Sigmoid colon (tissue), 7 donors: Measurements from ENCODE around the gene SERPINB12. TPM values are rescaled to one million over a fixed set of nuclear protein-coding genes. Genes with fewer than 3 reads are reported as not detected.

Experiments
- DNase-seq: peaks from one replicate; pipeline ENCODE4 v3.0.0-alpha.2; 2019
- H3K27ac ChIP-seq, 4 donors: fragments of 200-600 bp; sonication (generic); one replicate each; pipeline ENCODE4 v1.5.1; 2016 to 2019; ENCODE audit warnings: mild to moderate bottlenecking in 1 of 4
- H3K27me3 ChIP-seq, 3 donors: fragments of 200-600 bp; sonication (generic); one replicate each; pipeline ENCODE4 v1.5.1; 2019; ENCODE audit warnings: mild to moderate bottlenecking in 1 of 3
- H3K36me3 ChIP-seq, 4 donors: fragments of 200-600 bp; sonication (generic); one replicate each; pipeline ENCODE4 v1.5.1; 2016 to 2019
- H3K4me1 ChIP-seq, 4 donors: fragments of 200-600 bp; sonication (generic); one replicate each; pipeline ENCODE4 v1.5.1; 2017 to 2019
- H3K4me3 ChIP-seq, 4 donors: fragments of 200-600 bp; sonication (generic); one replicate each; pipeline ENCODE4 v1.5.1; 2017 to 2019; ENCODE audit warnings: mild to moderate bottlenecking in 2 of 4, moderate library complexity in 1 of 4
- H3K9me3 ChIP-seq, 4 donors: fragments of 200-600 bp in 3 of 4; sonication (generic) in 3 of 4; one replicate each; pipeline versions ENCODE4 v1.5.1 to v1.6.1; 2013 to 2019
- EP300 ChIP-seq, 4 donors: sonication (generic); formaldehyde crosslinking; IDR thresholded peaks; one replicate each; pipeline ENCODE4 v1.6.1; 2017; ENCODE audit warnings: antibody characterized with exemption in 4 of 4
- POLR2A ChIP-seq, 2 donors: fragments of 450-650 bp; IDR thresholded peaks; one replicate each; pipeline ENCODE4 v1.6.1; 2016; ENCODE audit warnings: antibody characterized with exemption in 2 of 2, mild to moderate bottlenecking in 2 of 2, moderate library complexity in 2 of 2
- POLR2AphosphoS5 ChIP-seq, 4 donors: sonication (generic); formaldehyde crosslinking; IDR thresholded peaks; one replicate each; pipeline ENCODE4 v1.6.1; 2017; ENCODE audit warnings: antibody characterized with exemption in 4 of 4
- WGBS, 2 donors: extraction: QIAGEN DNeasy Blood & Tissue Kit; methylation state at CpG; one replicate each; pipeline ENCODE4 v1.1.7; 2013; 5-methylcytosine and 5-hydroxymethylcytosine counted together
- intact Hi-C: fragments of 100-400 bp; cut with DNase I; formaldehyde crosslinking; loops from one replicate; pipeline ENCODE4 v1.15.1; 2023
- polyA plus RNA-seq, 3 donors: library from polyadenylated mRNA; stranded (reverse); fragments of 200-250 nt; gene quantifications; one replicate each; pipeline ENCODE4 v1.2.3, GENCODE V29; 2013
- total RNA-seq, 4 donors: library from RNA; depleted of rRNA; stranded (reverse); fragments of >200 nt; gene quantifications; one replicate each; pipeline ENCODE4 v1.1.0, GENCODE V29; 2016
- TF ChIP-seq, protein P1 (sequence below), 4 experiments: fragments of 450-650 bp in 3 of 4; fragments of 200-600 bp in 1 of 4; IDR thresholded peaks; one replicate each; pipeline ENCODE4 v1.5.1; 2016 to 2019; ENCODE audit warnings: antibody characterized with exemption in 4 of 4, mild to moderate bottlenecking in 3 of 4, moderate library complexity in 2 of 4
- donor health status: healthy with polysubstance abuse.
- donor health status: Bipolar disorder and iron deficiency.
- donor health status: healthy.

SERPINB12 gene
- total and polyA plus RNA-seq, 7 donors, result not detected

DNA sequence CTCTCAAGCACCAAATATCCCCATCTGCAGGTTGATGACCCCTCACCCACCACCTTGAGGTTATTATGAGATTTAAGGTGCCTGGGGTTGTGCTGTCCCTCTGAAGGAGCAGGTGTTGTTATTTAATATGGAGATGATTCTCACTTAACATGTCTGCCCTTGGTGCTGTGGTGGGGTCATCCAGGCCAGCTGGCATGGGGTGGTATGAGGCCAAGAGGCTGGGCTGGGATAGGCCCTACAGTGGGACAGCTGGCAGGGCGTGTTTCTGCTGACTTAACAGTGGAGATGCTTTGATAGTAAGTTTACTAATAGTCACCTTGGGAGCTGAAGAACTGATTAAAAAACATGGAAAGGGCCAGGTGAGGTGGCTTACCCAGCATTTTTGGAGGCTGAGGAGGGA is 22.4 kb downstream of the SERPINB12 start:
- intact Hi-C loops, result no loop called here
- DNase-seq, result no peak
- Histone ChIP-seq H3K27ac (peak overlapping the region in 2 of 4 donors; percentile 12 to 48), H3K27me3 (no peaks in the 10 kb centered on the region), H3K4me1 (peaks cover 0 to 31% (median 13%) of the 10 kb centered on the region in 4 donors), H3K36me3 (no peaks in the 10 kb centered on the region), H3K4me3 (no peak overlapping the region), H3K9me3 (no peaks in the 10 kb centered on the region)
- TF ChIP-seq POLR2A (IDR thresholded peaks at IDR 0.05) (no peak), EP300 (IDR thresholded peaks at IDR 0.05) (no peak), POLR2AphosphoS5 (IDR thresholded peaks at IDR 0.05) (no peak)
- TF ChIP-seq, protein P1, sequence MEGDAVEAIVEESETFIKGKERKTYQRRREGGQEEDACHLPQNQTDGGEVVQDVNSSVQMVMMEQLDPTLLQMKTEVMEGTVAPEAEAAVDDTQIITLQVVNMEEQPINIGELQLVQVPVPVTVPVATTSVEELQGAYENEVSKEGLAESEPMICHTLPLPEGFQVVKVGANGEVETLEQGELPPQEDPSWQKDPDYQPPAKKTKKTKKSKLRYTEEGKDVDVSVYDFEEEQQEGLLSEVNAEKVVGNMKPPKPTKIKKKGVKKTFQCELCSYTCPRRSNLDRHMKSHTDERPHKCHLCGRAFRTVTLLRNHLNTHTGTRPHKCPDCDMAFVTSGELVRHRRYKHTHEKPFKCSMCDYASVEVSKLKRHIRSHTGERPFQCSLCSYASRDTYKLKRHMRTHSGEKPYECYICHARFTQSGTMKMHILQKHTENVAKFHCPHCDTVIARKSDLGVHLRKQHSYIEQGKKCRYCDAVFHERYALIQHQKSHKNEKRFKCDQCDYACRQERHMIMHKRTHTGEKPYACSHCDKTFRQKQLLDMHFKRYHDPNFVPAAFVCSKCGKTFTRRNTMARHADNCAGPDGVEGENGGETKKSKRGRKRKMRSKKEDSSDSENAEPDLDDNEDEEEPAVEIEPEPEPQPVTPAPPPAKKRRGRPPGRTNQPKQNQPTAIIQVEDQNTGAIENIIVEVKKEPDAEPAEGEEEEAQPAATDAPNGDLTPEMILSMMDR (IDR thresholded peaks at IDR 0.05), result no peak
- 74 to 85% methylated on average over 1 of the region's 1 CpG for WGBS, 2 donors

GRCh38 chr18:63567276-63567675 is 25.1 kb downstream of the SERPINB12 start:
- intact Hi-C loops, result no loop called here
- H3K4me3 ChIP-seq, result no peak overlapping the region

GRCh38 chr18:63567825-63568224 is 25.7 kb downstream of the SERPINB12 start:
- Histone ChIP-seq H3K4me1 (peaks cover 0 to 33% (median 15%) of the 10 kb centered on the region in 4 donors), H3K27me3 (no peaks in the 10 kb centered on the region), H3K36me3 (no peaks in the 10 kb centered on the region), H3K4me3 (no peak overlapping the region), H3K9me3 (no peaks in the 10 kb centered on the region), H3K27ac (no peak overlapping the region)
- intact Hi-C loops, result no loop called here
- no peak for DNase-seq
- 73 to 80% methylated on average over 9 of the region's 9 CpGs for WGBS, 2 donors
- TF ChIP-seq EP300 (IDR thresholded peaks at IDR 0.05), result no peak
- TF ChIP-seq, protein P1 (IDR thresholded peaks at IDR 0.05), result no peak

More at GRCh38 chr18:63567276-63567675, 25.1 kb downstream of the SERPINB12 start:
- peaks cover 0 to 33% (median 15%) of the 10 kb centered on the region in 4 donors for H3K4me1 ChIP-seq
- H3K9me3 ChIP-seq, result no peaks in the 10 kb centered on the region
- TF ChIP-seq, protein P1 (IDR thresholded peaks at IDR 0.05), result no peak
- TF ChIP-seq EP300 (IDR thresholded peaks at IDR 0.05) (no peak), POLR2A (IDR thresholded peaks at IDR 0.05) (no peak), POLR2AphosphoS5 (IDR thresholded peaks at IDR 0.05) (no peak)
- no peaks in the 10 kb centered on the region for H3K27me3 ChIP-seq
- no peak for DNase-seq
- no peak overlapping the region for H3K27ac ChIP-seq
- 80 to 81% methylated on average over 5 of the region's 5 CpGs for WGBS, 2 donors
- no peaks in the 10 kb centered on the region for H3K36me3 ChIP-seq

DNA sequence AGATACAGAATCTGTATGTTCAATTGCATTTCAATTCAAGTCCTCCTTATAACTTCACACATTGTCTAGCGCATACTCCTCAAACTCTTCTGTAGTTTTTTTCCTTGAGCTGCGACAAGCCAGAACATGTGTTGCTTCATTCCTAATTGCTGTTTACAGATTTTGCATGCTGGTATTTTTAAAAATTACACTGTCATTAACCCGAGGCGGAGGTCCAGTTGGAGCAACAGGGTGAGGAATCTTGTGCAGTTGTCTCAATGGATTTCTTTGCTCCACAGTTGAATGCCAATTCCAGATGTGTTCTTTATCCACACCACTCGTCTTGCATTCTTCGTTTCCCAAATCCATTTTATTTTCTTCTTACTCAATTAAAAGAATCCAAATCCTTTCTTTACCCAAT is 28.6 kb downstream of the SERPINB12 start:
- Histone ChIP-seq H3K9me3 (no peaks in the 10 kb centered on the region), H3K4me3 (no peak overlapping the region), H3K36me3 (no peaks in the 10 kb centered on the region), H3K27me3 (no peaks in the 10 kb centered on the region), H3K4me1 (peaks cover 0 to 17% (median 5%) of the 10 kb centered on the region in 4 donors), H3K27ac (no peak overlapping the region)
- no peak for DNase-seq
- no peak for TF ChIP-seq POLR2A (IDR thresholded peaks at IDR 0.05)
- TF ChIP-seq, protein P1 (IDR thresholded peaks at IDR 0.05), result no peak
- TF ChIP-seq POLR2AphosphoS5 (IDR thresholded peaks at IDR 0.05), result no peak
- TF ChIP-seq EP300 (IDR thresholded peaks at IDR 0.05), result no peak
- intact Hi-C loops, result no loop called here
- 74 to 75% methylated on average over 6 of the region's 6 CpGs for WGBS, 2 donors

DNA sequence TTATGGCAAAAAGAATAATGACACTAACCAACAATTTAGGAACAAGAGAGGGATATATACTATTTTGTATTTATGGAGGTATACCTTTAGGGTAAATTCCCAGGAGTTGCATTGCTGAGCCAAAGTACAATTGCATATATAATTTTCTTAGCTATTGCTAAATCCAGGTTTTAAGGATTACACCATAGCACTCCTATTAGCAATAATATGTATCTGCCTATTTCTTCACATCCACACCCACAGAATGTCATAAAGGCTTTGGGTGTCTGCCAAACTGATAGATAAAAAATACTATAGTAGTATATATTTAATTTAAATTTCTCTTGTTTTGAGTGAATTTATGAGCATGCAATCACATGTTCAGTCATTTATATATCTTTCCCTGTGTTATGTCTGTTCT is 33.5 kb downstream of the SERPINB12 start:
- intact Hi-C loops, result no loop called here
- H3K27ac ChIP-seq, result no peak overlapping the region
- H3K4me3 ChIP-seq, result no peak overlapping the region
- no peaks in the 10 kb centered on the region for H3K9me3 ChIP-seq
- DNase-seq, result no peak
- peaks cover 0 to 8% (median 0%) of the 10 kb centered on the region in 4 donors for H3K4me1 ChIP-seq
- H3K27me3 ChIP-seq, result no peaks in the 10 kb centered on the region
- H3K36me3 ChIP-seq, result no peaks in the 10 kb centered on the region
- no peak for TF ChIP-seq POLR2A (IDR thresholded peaks at IDR 0.05)
- no peak for TF ChIP-seq POLR2AphosphoS5 (IDR thresholded peaks at IDR 0.05)
- TF ChIP-seq, protein P1 (IDR thresholded peaks at IDR 0.05), result no peak
- no peak for TF ChIP-seq EP300 (IDR thresholded peaks at IDR 0.05)
